ENCODE measurements around the gene BRSK1.

The BRSK1 gene

GRCh38 chr19:55301459-55302317 is 17.9 kb downstream of the BRSK1 start:
- WGBS, 2 donors (ENCODE audit: extremely low coverage in 2 of 2, insufficient read length in 2 of 2, insufficient replicate concordance in 1 of 2), result no CpG with 5 or more reads among the region's 42 CpGs
- H3K36me3 ChIP-seq (replicated peaks in 1 of 2; ENCODE audit: control insufficient read depth in 2 of 2, insufficient read depth in 2 of 2, low read length in 2 of 2), result peaks cover 45 to 69% of the 10 kb centered on the region in 2 donors

GRCh38 chr19:55302318-55302703 is 18.5 kb downstream of the BRSK1 start:
- peaks cover 13 to 14% of the 10 kb centered on the region in 2 donors for H3K4me1 ChIP-seq (ENCODE audit: control insufficient read depth in 2 of 2, insufficient read depth in 1 of 2, low read depth in 1 of 2, low read length in 2 of 2)
- no peaks in the 10 kb centered on the region for H3K27me3 ChIP-seq (ENCODE audit: control insufficient read depth in 3 of 3, insufficient read depth in 3 of 3, low read depth in 1 of 3, low read length in 3 of 3)
- no peaks in the 10 kb centered on the region for H3K79me1 ChIP-seq (ENCODE audit: low read depth, low read length)
- peak overlapping the region; percentile 55 for H3K18ac ChIP-seq (ENCODE audit: low read length)
- no peak overlapping the region for H2AFZ ChIP-seq (ENCODE audit: low read length)
- peak overlapping the region; percentile 64 for H2AK5ac ChIP-seq (ENCODE audit: low read depth, low read length)
- no CpG with 5 or more reads among the region's 12 CpGs for WGBS, 2 donors (ENCODE audit: extremely low coverage in 2 of 2, insufficient read length in 2 of 2, insufficient replicate concordance in 1 of 2)
- no peak overlapping the region for H3K9ac ChIP-seq (ENCODE audit: low read depth, low read length, poor library complexity)
- peaks cover 0 to 2% of the 10 kb centered on the region in 2 donors for H3K9me3 ChIP-seq (replicated peaks in 1 of 2; ENCODE audit: control insufficient read depth in 2 of 2, insufficient read depth in 1 of 2, low read depth in 1 of 2, low read length in 2 of 2)
- H2BK15ac ChIP-seq (ENCODE audit: low read length), result no peak overlapping the region
- peaks cover 47 to 72% of the 10 kb centered on the region in 2 donors for H3K36me3 ChIP-seq (replicated peaks in 1 of 2; ENCODE audit: control insufficient read depth in 2 of 2, insufficient read depth in 2 of 2, low read length in 2 of 2)
- no peak overlapping the region for H2BK120ac ChIP-seq (ENCODE audit: low read depth, low read length)
- peak overlapping the region; percentile 69 for H3K23ac ChIP-seq (ENCODE audit: low read depth, low read length, poor library complexity)
- H3K4ac ChIP-seq (ENCODE audit: low read length), result no peak overlapping the region
- DNase-seq (ENCODE audit: low spot score), result no peak
- no peak overlapping the region for H3K27ac ChIP-seq (replicated peaks; ENCODE audit: low read length)
- H4K8ac ChIP-seq (ENCODE audit: low read depth, low read length), result no peak overlapping the region
- no peak overlapping the region for H3K4me3 ChIP-seq (ENCODE audit: low read length in 2 of 2)
- no peak overlapping the region for H3K4me2 ChIP-seq (ENCODE audit: insufficient read depth, low read length, poor library complexity, severe bottlenecking)
- H2BK5ac ChIP-seq (ENCODE audit: low read length), result peak overlapping the region; percentile 84
- H2BK12ac ChIP-seq (ENCODE audit: low read length), result peak overlapping the region; percentile 50
- no peak overlapping the region for H3K14ac ChIP-seq (ENCODE audit: low read length)
- H4K91ac ChIP-seq (ENCODE audit: low read depth, low read length, poor library complexity), result no peak overlapping the region

More at GRCh38 chr19:55301459-55302317, 17.9 kb downstream of the BRSK1 start:
- Histone ChIP-seq H2BK120ac (ENCODE audit: low read depth, low read length) (peak overlapping the region; percentile 44), H4K8ac (ENCODE audit: low read depth, low read length) (peak overlapping the region; percentile 66), H3K27me3 (ENCODE audit: control insufficient read depth in 3 of 3, insufficient read depth in 3 of 3, low read depth in 1 of 3, low read length in 3 of 3) (no peaks in the 10 kb centered on the region), H4K91ac (ENCODE audit: low read depth, low read length, poor library complexity) (peak overlapping the region; percentile 83), H3K79me1 (ENCODE audit: low read depth, low read length) (no peaks in the 10 kb centered on the region), H3K4me2 (ENCODE audit: insufficient read depth, low read length, poor library complexity, severe bottlenecking) (peak overlapping the region; percentile 46), H3K4me1 (ENCODE audit: control insufficient read depth in 2 of 2, insufficient read depth in 1 of 2, low read depth in 1 of 2, low read length in 2 of 2) (peaks cover 13 to 14% of the 10 kb centered on the region in 2 donors), H3K23ac (ENCODE audit: low read depth, low read length, poor library complexity) (peak overlapping the region; percentile 81), H2BK12ac (ENCODE audit: low read length) (peak overlapping the region; percentile 50), H3K14ac (ENCODE audit: low read length) (peak overlapping the region; percentile 83), H3K18ac (ENCODE audit: low read length) (peak overlapping the region; percentile 84), H3K27ac (replicated peaks; ENCODE audit: low read length) (peak overlapping the region; percentile 92), H2BK5ac (ENCODE audit: low read length) (peak overlapping the region; percentile 84), H3K4ac (ENCODE audit: low read length) (no peak overlapping the region), H3K4me3 (ENCODE audit: low read length in 2 of 2) (no peak overlapping the region), H3K9me3 (replicated peaks in 1 of 2; ENCODE audit: control insufficient read depth in 2 of 2, insufficient read depth in 1 of 2, low read depth in 1 of 2, low read length in 2 of 2) (peaks cover 0 to 2% of the 10 kb centered on the region in 2 donors), H2AFZ (ENCODE audit: low read length) (peak overlapping the region; percentile 79), H3K9ac (ENCODE audit: low read depth, low read length, poor library complexity) (peak overlapping the region; percentile 82), H2BK15ac (ENCODE audit: low read length) (no peak overlapping the region), H2AK5ac (ENCODE audit: low read depth, low read length) (peak overlapping the region; percentile 90)
- peak; percentile 91 for DNase-seq (ENCODE audit: low spot score)

- H4K91ac ChIP-seq (ENCODE audit: low read depth, low read length, poor library complexity), result no peak overlapping the region
- DNase-seq (ENCODE audit: low spot score), result no peak
- no peak overlapping the region for H2BK15ac ChIP-seq (ENCODE audit: low read length)
- no CpG with 5 or more reads among the region's 11 CpGs for WGBS, 2 donors (ENCODE audit: extremely low coverage in 2 of 2, insufficient read length in 2 of 2, insufficient replicate concordance in 1 of 2)
- peaks cover 0 to 4% of the 10 kb centered on the region in 2 donors for H3K9me3 ChIP-seq (replicated peaks in 1 of 2; ENCODE audit: control insufficient read depth in 2 of 2, insufficient read depth in 1 of 2, low read depth in 1 of 2, low read length in 2 of 2)
- no peaks in the 10 kb centered on the region for H3K79me1 ChIP-seq (ENCODE audit: low read depth, low read length)
- H3K36me3 ChIP-seq (replicated peaks in 1 of 2; ENCODE audit: control insufficient read depth in 2 of 2, insufficient read depth in 2 of 2, low read length in 2 of 2), result peaks cover 46 to 77% of the 10 kb centered on the region in 2 donors
- no peak overlapping the region for H4K8ac ChIP-seq (ENCODE audit: low read depth, low read length)
- H3K4ac ChIP-seq (ENCODE audit: low read length), result no peak overlapping the region
- no peak overlapping the region for H2AFZ ChIP-seq (ENCODE audit: low read length)
- H2BK5ac ChIP-seq (ENCODE audit: low read length), result no peak overlapping the region
- no peak overlapping the region for H3K4me2 ChIP-seq (ENCODE audit: insufficient read depth, low read length, poor library complexity, severe bottlenecking)
- no peak overlapping the region for H3K23ac ChIP-seq (ENCODE audit: low read depth, low read length, poor library complexity)
- peaks cover 13 to 14% of the 10 kb centered on the region in 2 donors for H3K4me1 ChIP-seq (ENCODE audit: control insufficient read depth in 2 of 2, insufficient read depth in 1 of 2, low read depth in 1 of 2, low read length in 2 of 2)
- no peak overlapping the region for H3K18ac ChIP-seq (ENCODE audit: low read length)
- no peak overlapping the region for H2BK12ac ChIP-seq (ENCODE audit: low read length)
- H3K14ac ChIP-seq (ENCODE audit: low read length), result no peak overlapping the region
- H3K4me3 ChIP-seq (ENCODE audit: low read length in 2 of 2), result no peak overlapping the region
- H2AK5ac ChIP-seq (ENCODE audit: low read depth, low read length), result no peak overlapping the region
- no peak overlapping the region for H3K9ac ChIP-seq (ENCODE audit: low read depth, low read length, poor library complexity)
- H3K27me3 ChIP-seq (ENCODE audit: control insufficient read depth in 3 of 3, insufficient read depth in 3 of 3, low read depth in 1 of 3, low read length in 3 of 3), result no peaks in the 10 kb centered on the region
- no peak overlapping the region for H3K27ac ChIP-seq (replicated peaks; ENCODE audit: low read length)
- no peak overlapping the region for H2BK120ac ChIP-seq (ENCODE audit: low read depth, low read length)
Measured at GRCh38 chr19:55303477-55303876, 19.7 kb downstream of the BRSK1 start.

- peaks cover 51 to 77% of the 10 kb centered on the region in 2 donors for H3K36me3 ChIP-seq (replicated peaks in 1 of 2; ENCODE audit: control insufficient read depth in 2 of 2, insufficient read depth in 2 of 2, low read length in 2 of 2)
- H3K4me1 ChIP-seq (ENCODE audit: control insufficient read depth in 2 of 2, insufficient read depth in 1 of 2, low read depth in 1 of 2, low read length in 2 of 2), result peaks cover 13 to 14% of the 10 kb centered on the region in 2 donors
- H3K14ac ChIP-seq (ENCODE audit: low read length), result no peak overlapping the region
- H3K9ac ChIP-seq (ENCODE audit: low read depth, low read length, poor library complexity), result no peak overlapping the region
- H2BK120ac ChIP-seq (ENCODE audit: low read depth, low read length), result no peak overlapping the region
- no peak overlapping the region for H2BK12ac ChIP-seq (ENCODE audit: low read length)
- H3K4me3 ChIP-seq (ENCODE audit: low read length in 2 of 2), result no peak overlapping the region
- H3K18ac ChIP-seq (ENCODE audit: low read length), result peak overlapping the region; percentile 42
- no peak overlapping the region for H3K4me2 ChIP-seq (ENCODE audit: insufficient read depth, low read length, poor library complexity, severe bottlenecking)
- H3K4ac ChIP-seq (ENCODE audit: low read length), result no peak overlapping the region
- no peak overlapping the region for H3K27ac ChIP-seq (replicated peaks; ENCODE audit: low read length)
- H4K8ac ChIP-seq (ENCODE audit: low read depth, low read length), result no peak overlapping the region
- no peak overlapping the region for H2BK15ac ChIP-seq (ENCODE audit: low read length)
- DNase-seq (ENCODE audit: low spot score), result no peak
- H3K23ac ChIP-seq (ENCODE audit: low read depth, low read length, poor library complexity), result no peak overlapping the region
- WGBS, 2 donors (ENCODE audit: extremely low coverage in 2 of 2, insufficient read length in 2 of 2, insufficient replicate concordance in 1 of 2), result no CpG with 5 or more reads among the region's 39 CpGs
- H3K79me1 ChIP-seq (ENCODE audit: low read depth, low read length), result no peaks in the 10 kb centered on the region
- no peak overlapping the region for H4K91ac ChIP-seq (ENCODE audit: low read depth, low read length, poor library complexity)
- H3K27me3 ChIP-seq (ENCODE audit: control insufficient read depth in 3 of 3, insufficient read depth in 3 of 3, low read depth in 1 of 3, low read length in 3 of 3), result no peaks in the 10 kb centered on the region
- H2AK5ac ChIP-seq (ENCODE audit: low read depth, low read length), result no peak overlapping the region
- peak overlapping the region; percentile 3 for H2BK5ac ChIP-seq (ENCODE audit: low read length)
- H2AFZ ChIP-seq (ENCODE audit: low read length), result no peak overlapping the region
- peaks cover 4 to 5% of the 10 kb centered on the region in 2 donors for H3K9me3 ChIP-seq (replicated peaks in 1 of 2; ENCODE audit: control insufficient read depth in 2 of 2, insufficient read depth in 1 of 2, low read depth in 1 of 2, low read length in 2 of 2)
Measured at GRCh38 chr19:55304279-55304978, 20.6 kb downstream of the BRSK1 start.
